ENCODE results near the gene OBSCN.

OBSCN gene

GRCh38 chr1:228215663-228216116, 7.8 kb downstream of the OBSCN start:
- TF ChIP-seq CTCF (IDR thresholded peaks at IDR 0.05; ENCODE audit: borderline replicate concordance, control extremely low read depth, extremely low read depth, insufficient read depth, missing control alignments) = no peak
- DNase-seq (ENCODE audit: low spot score) = no peak
- in situ Hi-C loops (cut with MboI; ENCODE audit: low sequenced_read_pairs, unreplicated experiment) = no loop called here

GRCh38 chr1:228216371-228217320, 8.8 kb downstream of the OBSCN start:
- in situ Hi-C loops (cut with MboI; ENCODE audit: low sequenced_read_pairs, unreplicated experiment) = no loop called here
- no peak for TF ChIP-seq CTCF (IDR thresholded peaks at IDR 0.05; ENCODE audit: borderline replicate concordance, control extremely low read depth, extremely low read depth, insufficient read depth, missing control alignments)
- no peak for DNase-seq (ENCODE audit: low spot score)

GRCh38 chr1:228217551-228218344, 9.9 kb downstream of the OBSCN start:
- TF ChIP-seq CTCF (IDR thresholded peaks at IDR 0.05; ENCODE audit: borderline replicate concordance, control extremely low read depth, extremely low read depth, insufficient read depth, missing control alignments) = no peak
- in situ Hi-C loops (cut with MboI; ENCODE audit: low sequenced_read_pairs, unreplicated experiment) = no loop called here
- DNase-seq (ENCODE audit: low spot score) = no peak

- TF ChIP-seq CTCF (IDR thresholded peaks at IDR 0.05; ENCODE audit: borderline replicate concordance, control extremely low read depth, extremely low read depth, insufficient read depth, missing control alignments) = no peak
- in situ Hi-C loops (cut with MboI; ENCODE audit: low sequenced_read_pairs, unreplicated experiment) = no loop called here
- DNase-seq (ENCODE audit: low spot score) = peak; percentile 5
These were observed 10.8 kb downstream of the OBSCN start for GRCh38 chr1:228218513-228219244.

GRCh38 chr1:228219245-228219961, 11.6 kb downstream of the OBSCN start:
- no peak for TF ChIP-seq CTCF (IDR thresholded peaks at IDR 0.05; ENCODE audit: borderline replicate concordance, control extremely low read depth, extremely low read depth, insufficient read depth, missing control alignments)
- DNase-seq (ENCODE audit: low spot score) = no peak
- in situ Hi-C loops (cut with MboI; ENCODE audit: low sequenced_read_pairs, unreplicated experiment) = no loop called here
